Natural killer cell treated with Interleukin-12 subunit alpha and Interleukin-12 subunit beta and Interleukin-15 and Interleukin-18, amount 100 ng/mL, for 72 hours (primary cell): ENCODE measurements around the gene DTX3. TPM values are rescaled to one million over a fixed set of nuclear protein-coding genes. Genes with fewer than 3 reads are reported as not detected.
A peak's percentile ranks its signal among the peaks of the same experiment; 100 is the strongest.
"Not testable (repeated sequence)": the region's sequence is repeated elsewhere in the genome, so short reads cannot be mapped to it uniquely, and the experiment has no call there.

ENCODE experiments used
- ATAC-seq, 2 donors: fragments of 150-1000 bp; cut with Tn5 transposase in 1 of 2; sonication (Bioruptor Pico), chemical (Tn5 transposase) in 1 of 2; 2 replicates each; pipeline ENCODE4 v1.10.0; 2021
- DNase-seq: peaks from one replicate; pipeline ENCODE4 v3.0.0; 2022; ENCODE audit warnings: low spot score
- H3K27ac Mint-ChIP-seq, 2 donors: 1 replicate in 1 of 2; 2 replicates in 1 of 2; pipeline ENCODE4 v1.8.0; 2022; ENCODE audit warnings: mixed read lengths in 2 of 2, mild to moderate bottlenecking in 1 of 2, moderate library complexity in 1 of 2
- H3K27me3 Mint-ChIP-seq, 2 donors: 1 replicate in 1 of 2; 2 replicates in 1 of 2; pipeline ENCODE4 v1.8.0; 2022; ENCODE audit warnings: mixed read lengths in 2 of 2
- H3K36me3 Mint-ChIP-seq: one replicate; pipeline ENCODE4 v1.8.0; 2022; ENCODE audit warnings: mixed read lengths
- H3K4me1 Mint-ChIP-seq, 2 donors: 1 replicate in 1 of 2; 2 replicates in 1 of 2; pipeline ENCODE4 v1.8.0; 2022; ENCODE audit warnings: low read depth in 2 of 2, mixed read lengths in 2 of 2, mild to moderate bottlenecking in 1 of 2
- H3K4me3 Mint-ChIP-seq: one replicate; pipeline ENCODE4 v1.8.0; 2022; ENCODE audit warnings: mixed read lengths
- H3K9me3 Mint-ChIP-seq: 2 replicates; pipeline ENCODE4 v1.8.0; 2022; ENCODE audit warnings: mixed read lengths
- total RNA-seq, 2 donors: library from RNA; stranded (reverse); gene quantifications; one replicate each; pipeline ENCODE4 v1.2.3, GENCODE V29; 2022

The DTX3 gene
- total RNA-seq, 2 donors from 2014 or later, result 15.6 to 18.4 TPM

DNA sequence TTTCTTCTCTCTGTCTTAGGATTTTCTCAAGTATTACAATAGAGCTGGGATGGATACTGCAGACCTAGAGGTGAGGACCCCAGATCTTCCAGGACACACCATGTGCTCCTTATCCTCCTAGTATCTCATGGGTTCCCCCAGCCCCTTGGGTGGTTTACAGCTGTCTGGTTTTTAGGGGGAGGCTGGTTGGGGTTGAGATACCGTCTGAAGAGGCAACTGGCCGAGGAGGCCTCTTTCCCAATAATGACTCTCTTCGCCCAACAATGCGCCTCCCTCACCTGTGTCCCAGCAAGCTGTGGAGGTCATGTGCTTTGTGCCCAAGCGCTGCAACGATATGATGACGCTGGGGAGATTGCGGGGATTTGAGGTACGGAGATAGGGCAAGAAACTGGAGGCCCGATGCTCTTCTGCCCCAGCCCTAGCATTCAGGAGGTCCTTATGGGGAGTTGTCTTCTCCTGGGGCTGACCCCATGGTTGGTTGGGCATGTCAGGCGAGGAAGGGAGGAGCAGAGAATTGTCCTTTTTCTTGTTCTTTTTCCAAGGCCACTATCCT, 10.4 kb downstream of the DTX3 start:
- H3K4me3 Mint-ChIP-seq, result no peak overlapping the region
- no peak overlapping the region for H3K27ac Mint-ChIP-seq
- peaks cover 9 to 17% of the 10 kb centered on the region in 2 donors for H3K27me3 Mint-ChIP-seq
- DNase-seq (no peak), ATAC-seq (no peak)
- no peaks in the 10 kb centered on the region for H3K36me3 Mint-ChIP-seq
- peaks cover 0 to 3% of the 10 kb centered on the region in 2 donors for H3K4me1 Mint-ChIP-seq
- H3K9me3 Mint-ChIP-seq, result no peaks in the 10 kb centered on the region

DNA sequence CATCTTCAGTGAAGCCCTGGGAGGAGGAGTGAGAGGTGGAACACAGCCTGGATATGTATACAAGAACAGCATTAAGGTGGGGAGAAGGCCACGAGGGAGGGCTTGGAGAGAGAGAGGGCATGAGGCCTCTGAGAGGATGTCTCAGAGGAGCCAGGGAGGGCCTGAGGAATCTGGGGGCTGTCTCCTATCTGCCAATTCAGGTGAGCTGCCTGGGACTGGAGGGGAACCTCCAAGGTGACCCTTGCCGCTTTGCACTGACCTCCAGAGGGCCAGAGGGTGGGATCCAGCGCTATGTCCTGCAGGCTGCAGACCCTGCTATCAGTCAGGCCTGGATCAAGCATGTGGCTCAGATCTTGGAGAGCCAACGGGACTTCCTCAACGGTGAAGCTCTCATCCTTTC, 11.0 kb downstream of the DTX3 start:
- Mint-ChIP-seq H3K27me3 (peaks cover 14 to 23% of the 10 kb centered on the region in 2 donors), H3K27ac (no peak overlapping the region), H3K9me3 (no peaks in the 10 kb centered on the region), H3K4me3 (no peak overlapping the region), H3K4me1 (peaks cover 4 to 5% of the 10 kb centered on the region in 2 donors), H3K36me3 (no peaks in the 10 kb centered on the region)
- ATAC-seq (no peak), DNase-seq (no peak)

DNA sequence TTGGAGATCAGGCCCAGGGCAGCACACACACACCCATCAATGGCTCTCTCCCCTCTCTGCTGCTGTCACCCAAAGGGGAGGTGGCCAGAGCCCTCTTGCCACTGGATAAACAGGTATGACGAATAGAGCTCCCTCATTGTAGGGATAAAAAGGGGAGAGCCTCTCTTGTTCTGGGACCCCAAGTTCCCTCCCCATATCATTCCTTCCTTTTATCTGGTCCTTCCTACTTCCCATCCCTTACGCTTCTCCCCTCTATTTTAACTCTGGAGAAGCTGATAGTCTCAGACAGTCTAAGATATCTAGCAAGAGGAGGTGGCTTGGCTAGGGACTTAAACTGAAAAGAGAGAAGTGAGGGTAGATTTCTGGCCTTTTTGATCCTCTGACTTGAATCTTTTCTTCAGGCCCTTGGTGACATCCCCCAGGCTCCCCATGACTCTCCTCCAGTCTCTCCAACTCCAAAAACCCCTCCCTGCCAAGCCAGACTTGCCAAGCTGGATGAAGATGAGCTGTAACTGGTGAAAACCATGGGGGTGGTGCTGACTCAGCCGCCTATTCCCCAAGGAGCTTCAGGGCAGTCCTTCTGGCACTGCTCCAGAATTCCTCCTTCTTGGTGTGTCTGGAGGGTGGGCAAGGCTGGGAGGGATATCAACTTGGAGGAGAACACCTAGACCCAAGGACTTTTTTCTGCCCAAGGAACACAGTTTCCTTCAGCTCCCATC, 11.9 kb downstream of the DTX3 start:
- no peaks in the 10 kb centered on the region for H3K9me3 Mint-ChIP-seq
- H3K36me3 Mint-ChIP-seq, result no peaks in the 10 kb centered on the region
- DNase-seq (no peak), ATAC-seq (no peak)
- H3K4me3 Mint-ChIP-seq, result no peak overlapping the region
- H3K27ac Mint-ChIP-seq, result no peak overlapping the region
- H3K27me3 Mint-ChIP-seq, result peaks cover 21 to 32% of the 10 kb centered on the region in 2 donors
- H3K4me1 Mint-ChIP-seq, result peaks cover 12 to 13% of the 10 kb centered on the region in 2 donors

DNA sequence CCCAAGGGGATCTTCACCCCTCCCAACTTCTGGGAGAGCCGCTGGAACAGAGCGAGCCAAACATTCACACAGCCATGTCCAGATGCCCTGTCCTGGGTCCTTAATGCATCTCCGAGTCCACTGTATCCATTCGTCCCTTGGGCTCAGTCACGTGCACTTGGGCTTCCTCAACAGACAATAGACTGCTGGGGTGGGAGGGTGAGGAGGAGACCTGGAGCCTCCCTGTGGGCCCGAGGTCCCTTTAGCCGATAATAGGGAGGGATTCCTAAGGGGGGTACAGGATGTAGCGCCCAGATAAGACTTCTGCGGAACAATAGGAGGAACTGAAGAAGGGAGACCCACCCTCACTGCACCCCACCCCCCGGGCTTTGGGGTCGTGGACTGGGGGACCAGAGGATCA, 13.3 kb downstream of the DTX3 start:
- no peaks in the 10 kb centered on the region for H3K9me3 Mint-ChIP-seq
- DNase-seq, result no peak
- no peaks in the 10 kb centered on the region for H3K36me3 Mint-ChIP-seq
- no peak for ATAC-seq
- H3K4me1 Mint-ChIP-seq, result peaks cover 18 to 20% of the 10 kb centered on the region in 2 donors
- H3K4me3 Mint-ChIP-seq, result no peak overlapping the region
- H3K27ac Mint-ChIP-seq, result no peak overlapping the region
- H3K27me3 Mint-ChIP-seq, result peaks cover 30 to 45% of the 10 kb centered on the region in 2 donors

DNA sequence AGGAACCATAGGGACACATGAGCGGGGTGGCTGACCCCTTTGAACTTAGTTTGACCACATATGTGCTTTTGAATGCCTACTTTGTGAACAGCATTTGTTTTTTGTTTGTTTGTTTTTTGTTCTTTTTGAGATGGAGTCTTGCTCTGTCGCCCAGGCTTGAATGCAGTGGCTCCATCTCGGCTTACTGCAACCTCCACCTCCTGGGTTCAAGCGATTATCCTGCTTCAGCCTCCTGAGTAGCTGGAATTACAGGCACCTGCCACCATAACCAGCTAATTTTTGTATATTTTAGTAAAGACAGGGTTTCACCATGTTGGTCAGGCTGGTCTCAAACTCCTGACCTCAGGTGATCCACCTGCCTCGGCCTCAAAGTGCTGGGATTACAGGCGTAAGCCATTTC, 13.8 kb downstream of the DTX3 start:
- not testable (repeated sequence) for H3K4me3 Mint-ChIP-seq, ATAC-seq, DNase-seq, H3K9me3 Mint-ChIP-seq, H3K27ac Mint-ChIP-seq, H3K36me3 Mint-ChIP-seq
- H3K27me3 Mint-ChIP-seq, result peaks cover 35 to 50% of the 10 kb centered on the region in 2 donors
- H3K4me1 Mint-ChIP-seq, result peaks cover 18 to 20% of the 10 kb centered on the region in 2 donors

DNA sequence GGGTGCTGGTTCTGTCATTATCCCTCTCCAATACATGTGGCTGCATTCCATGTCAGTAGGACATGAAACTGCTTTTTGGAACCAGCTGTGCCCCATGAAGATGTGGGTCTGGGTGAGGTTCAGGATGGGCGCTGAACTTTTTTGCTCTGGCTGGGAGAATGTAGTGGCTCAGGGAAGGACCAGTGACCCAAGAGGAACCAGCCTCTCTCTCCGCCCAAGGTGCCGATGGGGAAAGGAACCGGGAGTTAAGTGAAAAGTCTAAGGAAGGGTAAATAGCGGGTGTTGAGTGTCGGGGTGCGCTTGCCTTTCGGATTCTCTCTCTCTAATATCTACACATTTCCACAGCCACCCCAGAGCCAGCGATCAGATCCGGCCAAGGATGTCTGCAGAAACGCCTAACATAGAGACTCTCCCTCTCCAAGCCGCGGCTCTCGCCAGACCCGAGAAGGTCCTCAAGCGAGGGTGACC, 14.4 kb downstream of the DTX3 start:
- H3K27me3 Mint-ChIP-seq, result peaks cover 41 to 56% of the 10 kb centered on the region in 2 donors
- H3K9me3 Mint-ChIP-seq, result no peaks in the 10 kb centered on the region
- DNase-seq, result no peak
- H3K4me3 Mint-ChIP-seq, result peak overlapping the region; percentile 14
- H3K36me3 Mint-ChIP-seq, result no peaks in the 10 kb centered on the region
- ATAC-seq, result no peak
- peaks cover 18 to 20% of the 10 kb centered on the region in 2 donors for H3K4me1 Mint-ChIP-seq
- H3K27ac Mint-ChIP-seq, result no peak overlapping the region

DNA sequence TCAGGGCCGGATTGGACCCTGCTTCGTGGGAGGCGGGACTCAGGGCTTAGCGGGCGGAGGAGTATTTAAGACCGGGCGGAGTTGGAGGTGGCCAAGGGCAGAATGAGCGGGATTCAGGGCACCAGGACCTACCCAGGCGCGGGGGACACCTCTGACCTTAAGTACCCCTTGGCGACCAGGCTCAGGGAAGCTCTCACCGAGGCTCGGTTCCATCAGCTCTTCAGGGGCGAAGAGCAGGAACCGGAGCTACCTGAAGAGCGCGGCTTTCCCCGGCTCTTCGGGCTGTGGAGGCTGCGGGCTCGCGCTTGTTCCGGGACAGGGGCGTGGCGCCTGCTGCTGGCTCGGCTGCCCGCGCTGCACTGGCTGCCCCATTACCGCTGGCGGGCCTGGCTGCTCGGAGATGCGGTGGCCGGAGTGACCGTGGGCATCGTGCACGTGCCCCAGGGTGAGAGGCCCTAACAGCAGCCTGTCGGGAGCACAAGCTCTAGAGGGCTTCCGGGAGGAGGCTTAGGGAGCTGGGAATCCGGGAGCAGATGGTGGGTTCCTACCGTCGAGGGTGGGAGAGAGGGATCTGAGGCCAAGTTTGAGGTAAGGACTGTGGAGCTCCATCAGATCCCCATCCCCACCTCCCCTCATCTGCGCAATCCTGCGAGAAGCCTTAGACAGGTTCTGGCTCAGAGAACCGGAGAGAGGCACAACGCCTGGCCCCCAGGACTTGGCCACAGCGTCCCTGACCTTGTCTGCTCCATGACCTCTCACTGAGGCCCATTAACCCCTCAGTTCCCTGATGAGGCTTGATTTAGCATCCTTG, 15.0 kb downstream of the DTX3 start:
- Mint-ChIP-seq H3K4me1 (peaks cover 18 to 20% of the 10 kb centered on the region in 2 donors), H3K27me3 (peaks cover 47 to 62% of the 10 kb centered on the region in 2 donors), H3K27ac (no peak overlapping the region), H3K9me3 (no peaks in the 10 kb centered on the region), H3K36me3 (no peaks in the 10 kb centered on the region), H3K4me3 (peak overlapping the region; percentile 14)
- peak; percentile 37 to 43 for ATAC-seq
- no peak for DNase-seq

DNA sequence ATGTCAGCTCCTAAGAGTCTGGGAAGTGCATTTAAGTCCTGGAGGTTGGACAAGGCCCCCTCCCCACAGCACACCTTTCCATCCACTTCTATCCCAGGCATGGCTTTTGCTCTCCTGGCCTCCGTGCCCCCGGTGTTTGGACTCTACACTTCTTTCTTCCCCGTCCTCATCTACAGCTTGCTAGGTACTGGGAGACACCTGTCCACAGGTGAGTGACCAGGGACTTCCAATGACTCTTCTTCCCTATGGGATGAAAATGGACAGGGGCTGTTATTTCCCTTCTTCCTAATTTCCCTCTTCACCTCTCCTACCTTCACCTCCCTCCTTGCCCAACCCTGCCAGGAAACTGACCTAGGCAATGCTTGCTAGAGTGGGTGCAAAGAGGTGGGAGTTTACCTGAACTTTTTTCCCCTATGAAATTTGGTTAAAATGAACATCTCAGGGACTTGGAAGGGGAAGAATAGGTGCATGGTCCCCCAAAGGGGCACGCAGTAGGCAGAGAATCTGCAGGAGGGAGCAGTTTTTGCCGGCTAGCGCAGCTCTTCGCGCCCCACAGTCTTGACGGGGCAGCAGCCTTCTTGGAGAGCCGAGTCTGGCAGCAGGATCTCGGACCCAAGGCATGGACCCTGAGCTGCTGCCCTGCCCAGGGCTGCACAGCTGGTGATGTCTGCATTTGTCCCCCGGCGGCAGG, 15.8 kb downstream of the DTX3 start:
- no peak for DNase-seq
- no peak overlapping the region for H3K27ac Mint-ChIP-seq
- ATAC-seq, result no peak
- H3K4me3 Mint-ChIP-seq, result peak overlapping the region; percentile 48
- no peaks in the 10 kb centered on the region for H3K9me3 Mint-ChIP-seq
- peaks cover 52 to 70% of the 10 kb centered on the region in 2 donors for H3K27me3 Mint-ChIP-seq
- peaks cover 18 to 20% of the 10 kb centered on the region in 2 donors for H3K4me1 Mint-ChIP-seq
- no peaks in the 10 kb centered on the region for H3K36me3 Mint-ChIP-seq

DNA sequence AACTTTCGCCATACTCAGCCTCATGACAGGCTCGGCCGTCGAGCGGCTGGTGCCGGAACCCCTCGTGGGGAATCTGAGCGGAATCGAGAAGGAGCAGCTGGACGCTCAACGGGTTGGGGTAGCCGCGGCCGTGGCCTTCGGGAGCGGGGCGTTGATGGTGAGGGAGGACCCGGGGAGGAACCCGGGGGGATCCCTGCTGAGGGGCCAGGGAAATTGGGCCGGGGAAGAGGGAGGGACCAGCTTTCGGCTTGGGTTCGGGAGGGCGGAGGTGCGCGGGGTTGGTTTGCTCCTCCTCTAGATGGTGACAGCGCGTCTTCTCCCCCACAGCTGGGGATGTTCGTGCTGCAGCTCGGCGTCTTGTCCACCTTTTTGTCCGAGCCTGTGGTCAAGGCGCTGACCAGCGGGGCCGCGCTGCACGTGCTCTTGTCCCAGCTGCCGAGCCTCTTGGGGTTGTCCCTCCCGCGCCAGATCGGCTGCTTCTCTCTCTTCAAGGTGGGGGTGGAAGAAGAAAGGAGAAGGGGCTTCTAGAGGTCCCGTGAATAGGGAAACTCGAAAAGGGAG, 16.4 kb downstream of the DTX3 start:
- H3K4me1 Mint-ChIP-seq, result peaks cover 18 to 20% of the 10 kb centered on the region in 2 donors
- DNase-seq, result no peak

DNA sequence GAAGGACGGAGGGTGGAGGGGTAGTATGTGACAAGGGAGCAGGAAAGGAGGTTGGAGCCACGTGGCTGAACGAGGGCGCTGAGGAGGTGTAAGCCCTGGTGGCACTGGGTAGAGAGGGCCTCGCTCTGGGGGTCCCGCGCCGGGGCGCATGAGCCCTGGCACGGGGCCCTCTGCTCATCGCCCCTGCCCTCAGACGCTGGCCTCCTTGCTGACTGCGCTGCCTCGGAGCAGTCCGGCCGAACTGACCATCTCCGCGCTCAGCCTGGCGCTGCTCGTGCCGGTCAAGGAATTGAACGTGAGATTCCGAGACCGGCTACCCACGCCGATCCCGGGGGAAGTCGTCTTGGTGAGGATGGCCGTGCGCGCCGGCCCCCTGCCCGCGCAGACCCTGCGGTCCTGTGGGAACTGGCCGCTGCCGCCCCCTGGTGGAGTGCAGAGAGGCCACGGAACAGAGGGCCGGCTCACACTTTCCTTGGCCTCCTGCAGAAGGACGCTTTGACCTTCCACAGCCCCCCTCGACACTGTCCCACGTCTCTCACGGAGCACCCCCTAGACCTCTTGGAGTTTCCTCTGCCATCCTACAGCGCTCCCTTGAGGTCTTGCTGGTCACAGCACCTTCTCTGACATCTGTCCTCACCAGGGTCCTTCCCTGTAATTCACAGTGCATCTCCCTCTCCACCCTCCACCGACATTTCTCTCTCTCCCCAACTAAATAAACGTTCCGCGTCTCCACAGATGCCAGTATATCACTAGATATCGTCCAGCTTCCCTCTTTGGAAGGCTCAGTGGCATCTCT, 17.1 kb downstream of the DTX3 start:
- ATAC-seq (peak; percentile 74 to 83), DNase-seq (no peak)
- Mint-ChIP-seq H3K27ac (peak overlapping the region in 1 of 2 donors; percentile 7), H3K36me3 (no peaks in the 10 kb centered on the region), H3K27me3 (peaks cover 64 to 80% of the 10 kb centered on the region in 2 donors), H3K4me3 (peak overlapping the region; percentile 48), H3K4me1 (peaks cover 18 to 20% of the 10 kb centered on the region in 2 donors), H3K9me3 (no peaks in the 10 kb centered on the region)

More for the DNA sequence above, 16.4 kb downstream of the DTX3 start:
- Mint-ChIP-seq H3K27ac (no peak overlapping the region), H3K36me3 (no peaks in the 10 kb centered on the region), H3K27me3 (peaks cover 59 to 76% of the 10 kb centered on the region in 2 donors), H3K9me3 (no peaks in the 10 kb centered on the region), H3K4me3 (peak overlapping the region; percentile 48)
- ATAC-seq, result peak in 1 of 2 donors; percentile 38

DNA sequence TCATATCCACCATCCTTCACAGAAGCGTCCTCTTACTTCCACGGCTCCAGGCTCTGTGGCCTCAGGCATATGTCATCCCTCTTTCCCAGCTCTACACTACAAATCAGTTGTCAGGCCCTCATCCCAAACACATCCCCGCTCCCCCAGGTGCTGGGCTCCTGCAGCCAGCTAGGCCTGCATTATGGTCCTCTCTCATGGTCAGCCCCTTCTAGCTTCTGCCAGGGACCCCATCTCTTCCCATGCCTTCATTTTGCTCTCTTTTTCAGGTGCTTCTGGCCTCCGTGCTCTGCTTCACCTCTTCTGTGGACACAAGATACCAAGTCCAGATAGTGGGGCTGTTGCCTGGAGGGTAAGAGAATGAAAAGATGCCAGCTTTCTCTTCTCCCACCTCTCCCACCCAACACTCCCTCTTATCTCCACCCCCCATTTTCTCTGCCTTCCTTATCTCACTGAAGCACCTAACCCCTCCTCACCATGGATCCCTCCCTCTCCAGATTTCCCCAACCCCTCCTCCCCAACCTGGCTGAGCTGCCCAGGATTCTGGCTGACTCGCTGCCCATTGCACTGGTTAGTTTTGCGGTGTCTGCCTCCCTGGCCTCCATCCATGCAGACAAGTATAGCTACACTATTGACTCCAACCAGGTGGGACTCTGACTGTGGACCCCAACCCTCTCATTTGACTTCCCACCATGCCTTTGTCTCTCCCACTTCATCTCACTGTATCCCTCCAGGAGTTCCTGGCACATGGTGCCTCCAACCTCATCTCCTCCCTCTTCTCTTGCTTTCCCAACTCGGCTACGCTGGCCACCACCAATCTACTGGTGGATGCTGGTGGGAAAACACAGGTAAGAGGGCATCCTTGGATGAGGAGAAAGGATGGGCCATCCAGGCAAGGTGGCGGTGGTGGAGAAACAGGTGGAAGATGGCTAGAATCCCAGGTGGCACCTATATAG, 17.9 kb downstream of the DTX3 start:
- ATAC-seq (no peak), DNase-seq (no peak)
- Mint-ChIP-seq H3K27ac (peak overlapping the region in 1 of 2 donors; percentile 7), H3K9me3 (no peaks in the 10 kb centered on the region), H3K4me1 (peaks cover 18 to 20% of the 10 kb centered on the region in 2 donors), H3K36me3 (no peaks in the 10 kb centered on the region), H3K4me3 (peak overlapping the region; percentile 48), H3K27me3 (peaks cover 69 to 83% of the 10 kb centered on the region in 2 donors)

DNA sequence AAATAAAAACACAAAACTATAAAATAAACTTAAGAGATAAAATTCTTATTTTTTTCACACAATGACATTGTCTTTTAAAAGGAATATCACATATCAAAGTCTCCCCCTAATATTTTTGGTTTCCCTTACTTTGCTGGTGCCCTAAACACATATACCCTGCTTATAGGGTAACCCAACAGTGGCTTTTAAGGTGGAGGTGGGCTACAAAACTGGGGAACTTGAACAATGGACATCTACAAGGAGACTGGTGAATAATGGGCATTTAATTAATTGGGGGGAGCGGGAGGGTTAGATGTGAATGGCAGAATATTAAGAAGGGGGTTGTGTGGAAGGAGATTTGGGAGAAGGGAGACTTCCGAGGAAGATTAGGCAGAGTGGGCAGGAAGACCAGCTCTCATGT, 18.8 kb downstream of the DTX3 start:
- Mint-ChIP-seq H3K27me3 (peaks cover 72 to 78% of the 10 kb centered on the region in 2 donors), H3K4me3 (no peak overlapping the region), H3K36me3 (no peaks in the 10 kb centered on the region), H3K27ac (no peak overlapping the region), H3K9me3 (no peaks in the 10 kb centered on the region), H3K4me1 (peaks cover 20 to 24% of the 10 kb centered on the region in 2 donors)
- ATAC-seq (no peak), DNase-seq (no peak)
